Fibroblast of lung (primary cell): Measurements from ENCODE around the gene CDK6. TPM values are rescaled to one million over a fixed set of nuclear protein-coding genes. Genes with fewer than 3 reads are reported as not detected.
A peak's percentile ranks its signal among the peaks of the same experiment; 100 is the strongest.

Source experiments
- DNase-seq, 2 donors: peaks; one replicate each; pipeline versions ENCODE4 v3.0.0 to v3.0.0-alpha.2; 2010; ENCODE audit warnings: low read depth in 2 of 2
- H2AFZ ChIP-seq: 2 replicates; pipeline ENCODE4 v1.5.1; 2012; ENCODE audit warnings: low read length, control low read depth, inconsistent platforms
- H3K27ac ChIP-seq: 2 replicates; pipeline ENCODE4 v1.5.1; 2011; ENCODE audit warnings: low read length, control low read depth; ENCODE audit not compliant: insufficient read depth
- H3K27me3 ChIP-seq: 2 replicates; pipeline ENCODE4 v1.5.1; 2011; ENCODE audit warnings: mild to moderate bottlenecking, low read length; ENCODE audit not compliant: control insufficient read depth, insufficient read depth
- H3K36me3 ChIP-seq: 2 replicates; pipeline ENCODE4 v1.5.1; 2011; ENCODE audit warnings: low read length; ENCODE audit not compliant: control insufficient read depth, insufficient read depth
- H3K4me1 ChIP-seq: 2 replicates; pipeline ENCODE4 v1.5.1; 2011; ENCODE audit warnings: low read length; ENCODE audit not compliant: control insufficient read depth, insufficient read depth; ENCODE audit errors: extremely low read depth
- H3K4me2 ChIP-seq: 2 replicates; pipeline ENCODE4 v1.5.1; 2011; ENCODE audit warnings: low read length, control low read depth; ENCODE audit not compliant: insufficient read depth; ENCODE audit errors: extremely low read depth
- H3K4me3 ChIP-seq, 4 experiments: fragments of 200-600 bp in 1 of 4; sonication (generic) in 1 of 4; replicated peaks in 1 of 4; 2 replicates each; pipeline ENCODE4 v1.5.1; 2011 to 2016; ENCODE audit warnings: low read length in 4 of 4, low read depth in 3 of 4, mild to moderate bottlenecking in 3 of 4, control low read depth in 2 of 4, inconsistent platforms in 1 of 4, mixed read lengths in 1 of 4; ENCODE audit not compliant: insufficient read depth in 1 of 4; ENCODE audit errors: control extremely low read depth in 1 of 4
- H3K79me2 ChIP-seq: 2 replicates; pipeline ENCODE4 v1.5.1; 2012; ENCODE audit warnings: mild to moderate bottlenecking, low read length, inconsistent platforms; ENCODE audit not compliant: control insufficient read depth, insufficient read depth
- H3K9ac ChIP-seq: 2 replicates; pipeline ENCODE4 v1.5.1; 2011; ENCODE audit warnings: mild to moderate bottlenecking, low read length, control low read depth; ENCODE audit not compliant: insufficient read depth
- H3K9me3 ChIP-seq: 2 replicates; pipeline ENCODE4 v1.5.1; 2012; ENCODE audit warnings: low read depth, low read length; ENCODE audit not compliant: control insufficient read depth, insufficient read depth
- H4K20me1 ChIP-seq: 2 replicates; pipeline ENCODE4 v1.5.1; 2011; ENCODE audit warnings: low read length; ENCODE audit not compliant: control insufficient read depth, insufficient read depth; ENCODE audit errors: extremely low read depth
- CTCF ChIP-seq, 2 donors: IDR thresholded peaks in 1 of 2; conservative IDR thresholded peaks in 1 of 2; 1 replicate in 1 of 2; 2 replicates in 1 of 2; pipeline ENCODE4 v1.5.1; 2011 to 2012; ENCODE audit warnings: low read length in 2 of 2, control low read depth in 1 of 2, inconsistent platforms in 1 of 2, low read depth in 1 of 2, mild to moderate bottlenecking in 1 of 2
- EZH2 ChIP-seq: IDR thresholded peaks from 2 replicates; pipeline ENCODE4 v1.5.1; 2012; ENCODE audit warnings: low read length, control low read depth, mild to moderate bottlenecking; ENCODE audit errors: missing control alignments
- polyA plus RNA-seq, 2 donors: library from polyadenylated mRNA; depleted of rRNA in 1 of 2; stranded (reverse) in 1 of 2; unstranded in 1 of 2; fragments of >200 nt; gene quantifications; 2 replicates each; pipeline ENCODE4 v1.2.1, GENCODE V29; 2011 to 2012; ENCODE audit warnings: missing spikeins in 1 of 2
- total RNA-seq: library from RNA; depleted of rRNA; stranded (reverse); fragments of >200 nt; gene quantifications from 2 replicates; pipeline ENCODE4 v1.2.1, GENCODE V29; 2014

Gene CDK6
- total and polyA plus RNA-seq, 2 donors (not counting 1 experiment from before 2014, with no cell fraction given): 17.8 to 19.2 TPM

GRCh38 chr7:92794831-92795230 is 41.5 kb downstream of the CDK6 start:
- H3K9me3 ChIP-seq: no peaks in the 10 kb centered on the region
- no peak for DNase-seq
- TF ChIP-seq EZH2 (no peak), CTCF (conservative IDR thresholded peaks at IDR 0.05 in 1 of 2, IDR thresholded peaks at IDR 0.05 in 1 of 2; ENCODE audit: low read depth in 1 of 2, low read length in 2 of 2) (no peak)
- peaks cover 7% of the 10 kb centered on the region for H3K4me1 ChIP-seq
- H3K4me3 ChIP-seq: no peak overlapping the region
- peaks cover 49% of the 10 kb centered on the region for H3K79me2 ChIP-seq
- no peak overlapping the region for H3K27ac ChIP-seq
- no peak overlapping the region for H3K9ac ChIP-seq
- no peaks in the 10 kb centered on the region for H3K36me3 ChIP-seq
- H4K20me1 ChIP-seq: no peaks in the 10 kb centered on the region
- no peaks in the 10 kb centered on the region for H3K27me3 ChIP-seq
- H2AFZ ChIP-seq: no peak overlapping the region
- peak overlapping the region; percentile 29 for H3K4me2 ChIP-seq

GRCh38 chr7:92794391-92794790 is 42.0 kb downstream of the CDK6 start:
- Histone ChIP-seq H3K9me3 (no peaks in the 10 kb centered on the region), H3K27me3 (no peaks in the 10 kb centered on the region), H2AFZ (no peak overlapping the region), H3K4me2 (no peak overlapping the region), H3K79me2 (peaks cover 53% of the 10 kb centered on the region), H3K36me3 (no peaks in the 10 kb centered on the region), H3K4me1 (peaks cover 7% of the 10 kb centered on the region), H3K9ac (no peak overlapping the region), H3K27ac (no peak overlapping the region), H3K4me3 (no peak overlapping the region), H4K20me1 (no peaks in the 10 kb centered on the region)
- TF ChIP-seq CTCF (conservative IDR thresholded peaks at IDR 0.05 in 1 of 2, IDR thresholded peaks at IDR 0.05 in 1 of 2; ENCODE audit: low read depth in 1 of 2, low read length in 2 of 2) (no peak), EZH2 (no peak)
- DNase-seq: no peak

- no peak overlapping the region for H3K9ac ChIP-seq
- H3K27ac ChIP-seq: no peak overlapping the region
- H3K4me3 ChIP-seq: no peak overlapping the region
- H3K4me1 ChIP-seq: peaks cover 7% of the 10 kb centered on the region
- peak in 1 of 2 donors; percentile 65 for DNase-seq
- H3K9me3 ChIP-seq: no peaks in the 10 kb centered on the region
- no peaks in the 10 kb centered on the region for H3K27me3 ChIP-seq
- TF ChIP-seq EZH2: no peak
- no peak for TF ChIP-seq CTCF (conservative IDR thresholded peaks at IDR 0.05 in 1 of 2, IDR thresholded peaks at IDR 0.05 in 1 of 2; ENCODE audit: low read depth in 1 of 2, low read length in 2 of 2)
- peaks cover 57% of the 10 kb centered on the region for H3K79me2 ChIP-seq
- no peaks in the 10 kb centered on the region for H3K36me3 ChIP-seq
- no peaks in the 10 kb centered on the region for H4K20me1 ChIP-seq
- H3K4me2 ChIP-seq: no peak overlapping the region
- no peak overlapping the region for H2AFZ ChIP-seq
Measured at GRCh38 chr7:92793656-92794205, 42.6 kb downstream of the CDK6 start.
